ENCODE measurements around the gene RBBP4.
A peak's percentile ranks its signal among the peaks of the same experiment; 100 is the strongest.
"Not testable (repeated sequence)": the region's sequence is repeated elsewhere in the genome, so short reads cannot be mapped to it uniquely, and the experiment has no call there.

The RBBP4 gene

DNA sequence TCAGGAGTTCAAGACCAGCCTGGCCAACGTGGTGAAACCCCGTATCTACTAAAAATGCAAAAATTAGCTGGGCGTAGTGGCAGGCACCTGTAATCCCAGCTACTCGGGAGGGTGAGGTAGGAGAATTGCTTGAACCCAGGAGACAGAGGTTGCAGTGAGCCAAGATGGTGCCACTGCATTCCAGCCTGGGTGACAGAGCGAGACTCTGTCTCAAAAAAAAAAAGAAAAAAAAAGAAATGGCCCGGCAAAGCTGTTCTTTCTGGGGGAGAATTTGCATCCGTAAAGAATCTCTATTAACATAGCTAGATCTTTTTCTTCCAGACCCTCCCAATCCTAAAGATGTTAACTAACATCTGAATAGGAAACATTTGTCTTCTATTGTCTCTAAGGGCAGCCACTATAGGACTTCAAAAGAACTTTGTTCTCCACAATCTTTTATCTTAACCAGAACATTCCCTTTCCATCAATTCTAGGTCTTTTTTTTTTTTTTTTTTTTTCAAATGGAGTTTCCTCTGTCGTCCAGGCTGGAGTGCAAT lies 8.6 kb upstream of the RBBP4 start:
- DNase-seq, result not testable (repeated sequence)

DNA sequence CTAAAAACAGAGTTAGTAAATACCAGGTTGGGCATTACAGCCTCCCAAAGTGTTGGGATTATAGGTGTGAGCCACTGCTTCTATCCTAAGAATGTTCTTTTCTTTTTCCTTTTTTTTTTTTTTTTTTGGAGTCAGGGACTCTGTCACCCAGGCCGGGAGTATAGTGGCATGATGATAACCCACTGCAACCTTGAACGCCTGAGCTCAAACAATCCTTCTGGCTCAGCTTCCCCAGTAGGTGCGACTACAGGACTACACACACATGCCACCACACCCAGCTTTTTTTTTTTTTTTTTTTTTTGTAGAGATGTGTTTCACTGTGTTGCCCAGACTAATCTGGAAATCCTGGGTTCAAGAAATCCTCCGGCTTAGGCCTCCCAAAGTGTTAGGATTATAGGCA lies 6.6 kb upstream of the RBBP4 start:
- DNase-seq, result no peak

DNA sequence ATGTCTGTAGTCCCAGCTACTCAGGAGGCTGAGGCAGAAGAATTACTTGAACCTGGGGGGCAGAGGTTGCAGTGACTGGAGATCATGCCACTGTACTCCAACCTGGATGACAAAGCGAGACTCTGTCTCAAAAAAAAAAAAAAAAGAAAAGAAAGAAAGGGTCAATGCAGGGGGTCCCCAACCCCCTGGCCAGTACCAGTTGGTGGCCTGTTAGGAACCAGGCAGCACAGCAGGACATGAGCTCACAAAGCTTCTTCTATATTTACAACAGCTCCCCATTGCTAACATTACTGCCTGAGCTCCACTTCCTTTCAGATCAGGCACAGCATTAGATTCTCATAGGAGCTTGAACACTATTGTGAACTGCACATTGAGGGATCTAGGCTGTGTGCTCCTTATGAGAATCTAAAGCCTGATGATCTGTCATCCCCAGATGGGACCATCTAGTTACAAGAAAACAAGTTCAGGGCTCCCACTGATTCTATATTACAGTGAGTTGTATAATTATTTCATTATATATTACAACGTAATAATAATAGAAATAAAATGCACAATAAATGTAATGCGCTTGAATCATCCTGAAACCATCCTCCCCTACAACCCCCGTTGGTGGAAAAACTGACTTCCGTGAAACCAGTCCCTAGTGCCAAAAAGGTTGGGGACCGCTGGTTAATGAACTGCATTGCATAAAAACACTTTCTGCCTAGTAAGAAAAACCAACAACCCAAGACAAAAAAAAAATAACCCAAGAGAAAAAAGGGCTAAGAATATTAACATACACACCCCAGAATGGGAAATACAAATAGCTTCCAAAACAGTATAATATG lies 3.5 kb upstream of the RBBP4 start:
- no peak for DNase-seq

DNA sequence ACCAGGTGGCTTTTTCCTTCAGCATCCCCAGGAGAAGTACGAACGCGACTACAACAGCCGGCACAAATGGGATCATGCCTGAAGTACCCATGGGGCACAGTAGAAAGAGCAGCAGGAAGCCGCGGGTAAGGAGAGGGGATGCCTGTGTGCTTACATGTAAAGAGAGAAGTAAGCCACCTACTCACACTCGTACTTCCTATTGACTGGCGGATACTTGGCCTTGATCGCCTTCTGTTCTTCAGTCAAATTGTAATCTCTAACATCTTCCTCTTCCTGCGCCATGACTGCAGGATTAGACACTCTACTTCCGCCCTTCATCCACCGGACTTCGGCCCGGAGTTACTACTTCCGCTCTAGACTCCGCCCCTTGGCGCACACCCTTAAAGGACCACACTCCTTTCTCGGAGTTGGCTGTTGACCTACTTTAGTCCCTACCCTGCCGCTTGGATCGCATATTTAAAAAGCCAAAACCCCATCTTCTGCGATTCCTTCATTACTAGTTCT lies 708 bp upstream of the RBBP4 start, which contains the start of gene ZBTB8OS:
Gene ZBTB8OS (minus strand): TSS at position 303 of the 504 bp plus-strand sequence. CDS start 21 bp downstream, at position 282.
- peak; percentile 66 to 80 (median 72) for DNase-seq

DNA sequence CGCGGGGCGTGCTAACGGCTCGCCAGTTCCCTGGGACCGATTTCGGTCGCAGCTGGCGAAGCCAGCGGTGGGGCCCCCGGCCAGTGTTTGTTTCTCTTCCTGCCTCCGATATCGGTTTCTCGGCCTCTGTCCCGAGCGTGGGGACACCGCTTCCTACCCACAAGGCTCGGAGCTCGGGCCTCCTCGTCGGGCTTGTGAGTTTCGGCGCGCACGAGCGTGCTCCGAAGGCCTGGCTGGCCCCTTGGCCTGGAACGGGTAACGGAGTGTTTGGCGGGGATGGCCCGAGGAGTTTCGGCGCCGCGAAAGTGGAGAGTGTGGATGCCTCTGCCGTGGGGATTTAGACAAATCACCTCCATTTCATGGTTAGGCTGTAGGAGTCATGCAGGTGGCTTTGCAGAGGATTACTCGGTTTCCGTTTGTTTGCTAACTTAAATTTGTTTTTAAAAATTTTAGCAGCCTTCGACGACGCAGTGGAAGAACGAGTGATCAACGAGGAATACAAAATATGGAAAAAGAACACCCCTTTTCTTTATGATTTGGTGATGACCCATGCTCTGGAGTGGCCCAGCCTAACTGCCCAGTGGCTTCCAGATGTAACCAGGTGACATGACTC lies 559 bp downstream of the RBBP4 start:
- DNase-seq, result peak in 3 of 4 experiments; percentile 31 to 38 (median 38)

DNA sequence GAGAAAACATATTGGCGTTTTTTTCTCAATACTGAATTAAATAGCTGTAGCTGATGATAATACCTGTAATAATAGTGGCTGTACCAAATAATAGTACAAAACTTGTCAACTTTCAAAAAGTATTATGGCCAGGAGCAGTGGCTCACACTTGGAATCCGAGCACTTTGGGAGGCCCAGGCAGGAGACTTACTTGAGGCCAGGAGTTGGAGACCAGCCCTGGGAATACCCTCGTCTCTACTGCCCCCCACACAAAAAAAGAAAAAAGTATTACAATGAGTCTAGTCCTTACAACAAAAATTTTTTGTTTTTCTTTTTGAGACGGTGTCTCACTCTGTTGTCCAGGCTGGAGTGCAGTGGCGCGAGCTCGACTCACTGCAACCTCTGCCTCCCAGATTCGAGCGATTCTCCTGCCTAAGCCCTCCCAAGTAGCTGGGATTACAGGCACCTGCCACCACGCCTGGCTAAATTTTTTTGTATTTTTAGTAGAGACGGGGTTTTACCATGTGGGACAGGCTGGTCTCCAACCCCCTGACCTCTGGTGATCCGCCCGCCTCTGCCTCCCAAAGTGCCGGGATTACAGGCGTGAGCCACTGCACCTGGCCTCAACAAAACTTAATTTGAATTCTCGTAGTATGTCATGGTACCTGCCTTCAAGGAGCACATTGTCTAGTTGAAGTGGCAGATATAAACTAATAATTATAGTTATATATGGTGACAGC lies 1.4 kb downstream of the RBBP4 start:
- no peak for DNase-seq

DNA sequence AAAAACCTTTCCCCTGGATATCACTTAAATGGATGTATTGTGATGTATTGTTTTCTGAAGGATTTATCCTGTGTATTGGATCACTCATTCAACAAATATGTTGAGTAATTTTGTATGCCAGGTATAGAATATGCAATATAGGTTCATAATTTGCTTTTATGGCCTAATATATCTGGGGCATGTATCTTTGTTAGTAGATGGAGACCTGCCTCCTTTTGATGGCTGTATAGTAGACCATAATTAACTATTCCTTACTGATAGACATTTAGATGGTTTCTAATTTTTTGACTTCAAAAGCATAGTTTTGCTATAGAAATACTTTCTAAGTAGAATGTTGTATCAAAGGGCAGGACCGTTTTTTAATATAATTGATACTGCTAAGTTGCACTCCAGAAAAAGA lies 8.6 kb downstream of the RBBP4 start:
- no peak for DNase-seq

DNA sequence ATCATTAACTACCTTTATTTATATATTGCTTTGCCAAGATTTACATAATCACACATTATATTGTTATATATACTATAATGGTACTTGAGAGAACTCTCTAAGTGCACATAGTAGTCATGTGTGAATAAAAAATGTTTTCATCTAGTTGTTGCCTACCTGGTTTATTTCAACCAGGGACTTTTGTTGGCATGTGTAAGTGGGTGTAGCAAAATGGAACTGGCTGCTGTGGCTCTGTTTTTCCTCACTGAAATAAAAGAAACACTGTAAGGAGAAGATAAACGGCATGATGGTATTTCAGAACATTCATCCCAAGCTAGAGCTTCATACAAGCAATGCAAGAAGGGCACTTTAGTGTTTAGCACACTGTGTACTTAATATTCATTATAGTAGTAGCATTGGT lies 14.9 kb downstream of the RBBP4 start:
- DNase-seq, result no peak

DNA sequence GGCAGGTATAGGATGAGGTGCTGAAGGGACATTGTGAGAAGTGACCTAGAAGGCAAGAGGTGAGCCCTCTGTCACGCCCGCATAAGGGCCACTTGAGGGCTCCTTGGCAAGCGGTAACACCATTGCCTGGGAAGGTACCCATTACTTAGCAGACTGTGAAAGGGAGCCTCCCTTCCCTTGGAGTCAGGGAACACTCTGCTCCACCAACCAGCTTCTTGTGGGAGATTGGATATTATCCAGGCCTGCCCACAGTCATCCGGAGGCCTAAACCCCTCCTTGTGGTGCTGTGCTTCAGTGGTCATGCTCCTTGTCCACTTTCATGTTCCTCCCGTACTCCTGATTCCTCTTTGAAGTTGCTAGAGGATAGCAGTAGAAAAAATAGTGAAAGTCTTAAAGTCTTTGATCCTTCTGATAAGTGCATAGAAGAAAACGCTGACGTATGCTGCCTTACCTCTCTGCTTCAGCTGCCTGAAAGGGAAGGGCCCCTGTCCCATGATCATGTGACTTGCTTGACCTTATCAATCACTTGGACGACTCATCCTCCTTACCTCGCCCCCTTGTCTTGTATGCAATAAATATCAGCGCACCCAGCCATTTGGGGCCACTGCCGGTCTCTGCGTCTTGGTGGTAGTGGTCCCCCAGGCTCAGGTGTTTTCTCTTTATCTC lies 16.0 kb downstream of the RBBP4 start:
- no peak for DNase-seq

DNA sequence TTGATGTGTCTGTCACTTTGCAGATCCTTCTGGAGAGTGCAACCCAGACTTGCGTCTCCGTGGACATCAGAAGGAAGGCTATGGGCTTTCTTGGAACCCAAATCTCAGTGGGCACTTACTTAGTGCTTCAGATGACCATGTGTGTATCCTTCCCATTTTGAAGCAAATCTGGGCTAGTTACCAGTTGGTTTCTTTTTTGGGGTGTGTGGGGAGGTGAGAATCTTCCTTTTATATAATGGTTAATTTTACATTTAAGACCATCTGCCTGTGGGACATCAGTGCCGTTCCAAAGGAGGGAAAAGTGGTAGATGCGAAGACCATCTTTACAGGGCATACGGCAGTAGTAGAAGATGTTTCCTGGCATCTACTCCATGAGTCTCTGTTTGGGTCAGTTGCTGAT lies 17.7 kb downstream of the RBBP4 start:
- not testable (repeated sequence) for DNase-seq

DNA sequence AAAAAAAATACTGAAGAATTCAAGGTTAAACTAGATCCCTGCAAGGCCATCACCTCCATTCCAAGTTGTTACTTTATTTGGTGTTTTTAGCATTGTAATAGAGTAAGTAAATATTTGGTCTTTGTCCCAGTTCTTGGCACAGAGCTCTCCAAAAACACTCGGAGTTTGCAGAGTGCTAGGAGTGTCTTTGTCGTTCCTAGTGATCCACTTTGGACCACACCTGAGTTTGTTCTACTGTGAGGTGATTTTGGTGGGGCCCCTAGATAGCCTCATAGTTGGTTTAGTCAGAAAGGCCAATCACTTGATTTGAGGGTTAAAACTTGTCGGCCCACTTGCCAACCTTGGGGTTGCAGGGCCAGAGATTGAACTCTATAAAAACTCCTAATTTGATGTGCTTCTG lies 25.9 kb downstream of the RBBP4 start:
- DNase-seq, result no peak

DNA sequence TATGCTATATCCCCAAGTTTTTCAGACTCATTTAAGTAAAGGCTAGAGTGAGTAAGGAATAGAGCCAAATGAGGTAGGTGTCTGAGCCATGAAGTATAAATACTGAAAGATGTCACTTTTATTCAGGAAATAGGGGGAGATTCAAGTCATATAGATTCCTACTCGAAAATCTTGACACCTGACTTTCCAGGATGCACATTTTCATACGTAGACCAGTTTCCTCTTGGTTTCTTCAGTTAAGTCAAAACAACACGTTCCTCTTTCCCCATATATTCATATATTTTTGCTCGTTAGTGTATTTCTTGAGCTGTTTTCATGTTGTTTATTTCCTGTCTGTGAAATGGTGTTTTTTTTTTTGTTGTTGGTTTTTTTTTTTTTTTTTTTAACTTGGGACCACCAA lies 29.0 kb downstream of the RBBP4 start:
- DNase-seq, result not testable (repeated sequence)

DNA sequence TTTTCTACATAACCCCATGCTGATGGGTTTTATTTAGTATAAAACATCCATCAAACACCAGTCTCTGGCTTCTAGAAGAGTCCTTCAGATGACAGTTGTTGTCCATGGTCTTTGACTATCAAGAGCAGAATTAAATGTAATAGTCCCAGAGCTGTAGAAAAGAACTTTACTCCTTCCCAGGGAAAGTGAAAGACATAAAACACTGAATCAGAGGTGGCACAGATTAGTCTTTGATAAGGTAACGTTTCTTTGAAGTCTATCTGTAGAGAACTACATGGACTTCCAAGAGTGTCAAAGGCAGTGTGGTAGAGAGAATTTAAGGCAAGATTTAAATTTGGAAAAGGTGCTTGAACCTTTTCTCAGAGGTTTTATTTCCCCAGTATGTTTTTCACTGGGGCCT lies 29.6 kb downstream of the RBBP4 start:
- DNase-seq, result no peak

DNA sequence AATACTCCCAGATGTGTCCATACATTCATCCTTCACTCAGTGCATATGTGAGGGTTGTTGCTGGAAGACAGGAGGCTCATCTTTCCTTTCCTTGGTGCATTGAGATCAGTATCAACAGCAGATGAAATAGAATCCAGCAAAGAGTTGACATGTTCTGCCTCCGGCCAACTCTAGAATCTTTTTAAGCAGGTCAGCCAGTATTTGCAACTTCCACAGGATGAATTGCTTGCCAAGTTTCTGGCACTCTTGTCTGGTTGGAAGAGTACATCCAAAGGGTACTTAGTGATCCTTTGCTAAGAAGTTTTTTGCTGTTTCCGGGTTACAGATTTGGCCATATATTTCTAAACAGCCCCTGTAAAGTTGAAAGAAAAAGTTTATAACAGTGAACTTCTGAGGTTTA lies 30.5 kb downstream of the RBBP4 start:
- DNase-seq, result no peak

DNA sequence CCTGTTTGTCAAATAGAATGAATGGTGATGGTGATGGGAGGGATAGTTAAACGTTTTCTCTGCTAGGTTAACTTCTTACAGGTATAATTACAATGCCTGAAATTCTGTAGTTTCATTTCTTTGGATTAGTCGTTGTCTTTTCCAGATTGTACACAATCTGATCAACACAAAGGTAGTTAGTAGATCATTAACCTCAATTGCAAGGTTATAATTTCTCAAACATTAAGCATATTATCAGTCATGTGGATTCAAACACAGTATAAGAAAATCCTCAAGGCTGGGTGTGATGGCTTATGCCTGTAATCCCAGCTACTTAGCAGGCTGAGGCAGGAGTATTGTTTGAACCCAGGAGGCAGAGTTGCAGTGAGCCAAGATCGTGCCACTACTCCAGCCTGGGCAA lies 31.0 kb downstream of the RBBP4 start:
- DNase-seq, result no peak

DNA sequence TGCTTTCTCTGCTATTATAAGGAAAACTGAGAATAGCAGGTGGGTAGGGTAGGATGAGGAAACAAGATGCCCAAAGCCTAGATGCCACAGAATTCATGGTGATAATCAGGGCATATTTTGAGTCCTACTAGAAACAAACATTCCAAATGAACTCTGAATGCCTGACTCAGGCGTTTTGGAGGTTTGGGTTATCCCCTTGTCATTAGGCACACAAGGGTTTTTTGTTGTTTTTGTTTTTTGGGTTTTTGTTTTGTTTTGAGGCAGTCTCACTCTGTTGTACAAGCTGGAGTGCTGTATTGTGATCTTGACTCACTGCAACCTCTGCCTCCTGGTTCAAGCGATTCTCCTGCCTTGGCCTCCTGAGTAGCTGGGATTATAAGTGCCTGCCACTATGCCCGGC lies 32.4 kb downstream of the RBBP4 start:
- no peak for DNase-seq

DNA sequence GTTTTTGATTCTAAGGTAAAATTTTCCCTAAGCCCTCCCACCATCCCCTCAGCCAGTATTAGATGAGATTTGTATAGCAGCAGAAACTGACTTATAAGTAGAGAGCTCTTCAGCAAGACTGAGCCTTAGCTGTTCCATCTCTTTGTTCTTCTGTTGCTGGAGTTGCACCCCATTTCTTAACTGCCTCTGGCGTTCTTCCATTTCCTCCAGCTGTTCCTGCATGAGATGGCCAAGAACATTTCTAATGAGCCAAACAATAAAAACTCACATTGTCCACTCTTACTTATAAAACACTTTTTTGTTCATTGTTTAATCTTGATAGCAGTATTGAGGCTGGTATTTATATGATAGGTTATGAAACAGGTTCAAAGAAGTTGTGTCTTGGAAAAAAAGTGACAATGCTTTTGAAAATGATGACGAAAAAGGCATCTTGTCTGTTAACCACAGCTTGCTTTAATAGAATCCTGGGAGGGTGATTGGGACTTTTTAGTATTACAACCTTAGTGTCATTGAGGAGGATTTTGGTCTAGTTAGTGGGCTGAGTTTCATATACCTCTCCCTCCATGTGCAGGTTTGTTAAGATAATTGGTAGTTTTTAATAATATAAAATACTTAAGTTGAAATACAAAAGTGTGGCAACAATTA lies 33.3 kb downstream of the RBBP4 start:
- DNase-seq, result no peak

DNA sequence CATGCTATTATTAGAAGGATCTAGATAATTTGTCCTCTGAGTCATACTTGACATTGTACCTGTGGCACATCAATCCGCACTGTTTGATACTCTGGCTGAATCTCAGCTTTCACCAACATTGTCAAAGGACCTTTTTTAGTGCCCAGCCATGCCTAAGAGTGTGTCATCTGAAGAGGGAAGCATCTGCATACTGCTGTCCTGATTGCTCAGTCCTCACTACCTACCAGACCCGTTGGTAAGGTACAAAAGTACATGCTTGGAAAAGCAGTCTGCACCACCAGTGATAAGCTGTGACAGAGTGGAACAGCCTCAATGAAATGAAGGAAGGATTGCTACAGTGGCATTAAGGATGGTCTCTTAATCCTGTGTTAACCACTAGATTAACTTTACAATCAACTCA lies 34.5 kb downstream of the RBBP4 start:
- DNase-seq, result no peak

DNA sequence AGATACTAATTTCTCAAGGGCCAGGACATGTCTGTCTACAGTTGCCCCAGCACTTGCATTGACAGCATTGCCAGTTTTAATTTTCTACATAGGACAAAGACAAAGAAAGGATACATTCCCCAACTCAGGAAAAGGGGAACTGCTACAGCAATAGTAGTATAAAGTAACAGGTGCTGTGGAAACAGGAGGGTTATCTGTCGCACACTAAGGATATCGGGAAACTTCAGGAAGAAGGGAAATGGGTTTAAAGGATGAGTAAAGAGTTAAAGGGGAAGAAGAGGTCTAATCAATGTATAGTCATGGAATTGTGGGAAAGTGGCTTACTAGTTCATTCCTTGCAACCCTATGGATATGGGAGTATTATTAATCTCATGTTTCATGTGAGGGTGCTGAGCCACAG lies 35.4 kb downstream of the RBBP4 start:
- DNase-seq, result no peak

DNA sequence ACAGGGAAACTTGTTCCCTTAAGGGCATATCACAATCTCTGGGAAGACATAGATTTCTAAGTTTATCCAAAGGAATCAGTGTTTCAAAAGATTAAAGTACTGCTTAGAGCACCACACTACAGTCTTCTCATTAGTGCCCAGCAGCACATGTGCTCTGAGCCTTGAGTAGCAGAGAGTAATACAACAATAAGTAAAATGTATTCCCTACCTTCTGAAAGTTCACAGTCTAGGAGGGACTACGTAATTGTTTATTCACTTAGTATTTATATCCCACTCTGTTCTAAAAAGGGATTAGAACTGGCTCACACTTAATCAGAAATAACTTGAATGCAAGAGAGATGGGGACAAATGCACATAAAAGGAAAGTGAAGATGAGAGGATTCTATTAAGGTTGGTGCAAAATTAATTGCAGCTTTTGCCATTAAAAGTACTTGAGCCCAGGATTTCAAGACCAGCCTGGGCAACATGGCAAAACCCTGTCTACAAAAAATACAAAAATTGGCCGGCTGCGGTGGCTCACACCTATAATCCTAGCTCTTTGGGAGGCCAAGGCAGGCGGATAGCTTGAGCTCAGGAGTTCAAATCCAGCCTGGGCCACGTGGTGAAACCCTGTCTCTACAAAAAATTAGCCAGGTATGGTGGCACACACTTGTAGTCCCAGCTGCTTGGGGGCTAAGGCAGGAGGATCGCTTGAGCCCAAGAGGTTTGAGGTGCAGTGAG lies 42.6 kb downstream of the RBBP4 start:
- DNase-seq, result no peak

DNA sequence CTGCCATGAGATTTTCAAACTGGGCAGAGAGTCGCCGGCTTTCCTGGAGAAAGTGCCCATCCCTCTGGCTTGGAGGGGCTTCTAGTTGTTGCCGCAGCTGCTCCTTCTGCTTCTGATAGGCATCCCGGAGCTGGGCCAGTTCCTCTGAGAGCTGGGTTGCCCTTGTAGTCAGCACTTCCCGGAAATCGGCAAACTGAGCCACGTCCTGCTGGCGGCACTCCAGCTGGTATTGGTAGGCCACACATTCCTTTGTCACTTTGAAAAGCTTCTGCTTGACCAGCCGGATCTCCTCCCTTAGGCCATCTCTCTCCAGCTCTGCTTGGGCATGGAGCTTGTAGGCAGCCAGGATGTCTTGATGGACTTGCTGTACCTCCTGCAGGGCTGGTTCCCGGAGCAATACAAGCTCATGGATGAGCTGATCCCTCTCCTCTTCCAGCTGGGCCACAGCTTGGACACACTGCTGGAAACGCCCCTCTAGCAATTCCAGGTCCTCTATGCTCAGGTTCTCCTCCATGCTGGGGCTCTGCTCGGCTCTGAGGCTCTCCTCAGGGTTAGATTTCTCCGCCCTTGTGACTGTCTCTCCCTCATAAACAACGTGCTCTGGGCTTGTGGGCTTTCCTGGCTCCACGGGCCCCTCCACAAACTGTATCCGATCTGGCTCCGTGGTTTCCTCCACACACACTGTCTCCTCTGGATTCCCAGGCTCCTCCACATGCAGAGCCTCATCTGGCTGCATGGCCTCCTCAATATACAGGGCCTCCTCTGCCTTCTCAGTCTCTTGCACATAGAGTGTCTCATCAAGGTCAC lies 44.3 kb downstream of the RBBP4 start:
- no peak for DNase-seq

Data from activated CD4-positive, CD25-positive, alpha-beta regulatory T cell (primary cell).